ENCODE measurements around the gene USO1. TPM values are rescaled to one million over a fixed set of nuclear protein-coding genes. Genes with fewer than 3 reads are reported as not detected.

Gene USO1, protein sequence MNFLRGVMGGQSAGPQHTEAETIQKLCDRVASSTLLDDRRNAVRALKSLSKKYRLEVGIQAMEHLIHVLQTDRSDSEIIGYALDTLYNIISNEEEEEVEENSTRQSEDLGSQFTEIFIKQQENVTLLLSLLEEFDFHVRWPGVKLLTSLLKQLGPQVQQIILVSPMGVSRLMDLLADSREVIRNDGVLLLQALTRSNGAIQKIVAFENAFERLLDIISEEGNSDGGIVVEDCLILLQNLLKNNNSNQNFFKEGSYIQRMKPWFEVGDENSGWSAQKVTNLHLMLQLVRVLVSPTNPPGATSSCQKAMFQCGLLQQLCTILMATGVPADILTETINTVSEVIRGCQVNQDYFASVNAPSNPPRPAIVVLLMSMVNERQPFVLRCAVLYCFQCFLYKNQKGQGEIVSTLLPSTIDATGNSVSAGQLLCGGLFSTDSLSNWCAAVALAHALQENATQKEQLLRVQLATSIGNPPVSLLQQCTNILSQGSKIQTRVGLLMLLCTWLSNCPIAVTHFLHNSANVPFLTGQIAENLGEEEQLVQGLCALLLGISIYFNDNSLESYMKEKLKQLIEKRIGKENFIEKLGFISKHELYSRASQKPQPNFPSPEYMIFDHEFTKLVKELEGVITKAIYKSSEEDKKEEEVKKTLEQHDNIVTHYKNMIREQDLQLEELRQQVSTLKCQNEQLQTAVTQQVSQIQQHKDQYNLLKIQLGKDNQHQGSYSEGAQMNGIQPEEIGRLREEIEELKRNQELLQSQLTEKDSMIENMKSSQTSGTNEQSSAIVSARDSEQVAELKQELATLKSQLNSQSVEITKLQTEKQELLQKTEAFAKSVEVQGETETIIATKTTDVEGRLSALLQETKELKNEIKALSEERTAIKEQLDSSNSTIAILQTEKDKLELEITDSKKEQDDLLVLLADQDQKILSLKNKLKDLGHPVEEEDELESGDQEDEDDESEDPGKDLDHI
- 100 to 1,000 TPM; 175 to 210 (median 180) TPM for total RNA-seq
- 100 to 1,000 TPM in 2 of 3 donors, 10 to 100 TPM in 1; 49.5 to 224 (median 136) TPM for polyA plus RNA-seq
- long read RNA-seq, donor 1, full-length matches to known transcripts: 6 of 80 reads
- long read RNA-seq, donor 1, partial matches to known transcripts: 14 of 80 reads
- long read RNA-seq, donor 1, other reads (novel, unspliced or antisense): 60 of 80 reads
- long read RNA-seq, donor 2, full-length matches to known transcripts: 8 of 134 reads
- long read RNA-seq, donor 2, partial matches to known transcripts: 47 of 134 reads
- long read RNA-seq, donor 2, other reads (novel, unspliced or antisense): 79 of 134 reads

- Histone ChIP-seq H3K27ac (peak within 1 kb of the TSS; percentile 99), H3K27me3 (ENCODE audit: insufficient read depth in 3 of 3, low read length in 2 of 3) (no peaks in the 10 kb centered on the region), H3K36me3 (ENCODE audit: insufficient read depth in 1 of 2, low read depth in 1 of 2) (peaks cover 0 to 6% of the 10 kb centered on the region in 2 donors), H3K9me3 (no peaks in the 10 kb centered on the region), H3K4me1 (peaks cover 39% of the 10 kb centered on the region), H3K4me3 (peak within 1 kb of the TSS; percentile 92)
- intact Hi-C loops (cut with DNase I): loop anchor here (1.0 to 5.0 kb wide), 3 partner anchors 51 to 72 kb away; partner anchors contain the start of gene G3BP2 (in 2 of the 2)
- TF ChIP-seq, protein P1, sequence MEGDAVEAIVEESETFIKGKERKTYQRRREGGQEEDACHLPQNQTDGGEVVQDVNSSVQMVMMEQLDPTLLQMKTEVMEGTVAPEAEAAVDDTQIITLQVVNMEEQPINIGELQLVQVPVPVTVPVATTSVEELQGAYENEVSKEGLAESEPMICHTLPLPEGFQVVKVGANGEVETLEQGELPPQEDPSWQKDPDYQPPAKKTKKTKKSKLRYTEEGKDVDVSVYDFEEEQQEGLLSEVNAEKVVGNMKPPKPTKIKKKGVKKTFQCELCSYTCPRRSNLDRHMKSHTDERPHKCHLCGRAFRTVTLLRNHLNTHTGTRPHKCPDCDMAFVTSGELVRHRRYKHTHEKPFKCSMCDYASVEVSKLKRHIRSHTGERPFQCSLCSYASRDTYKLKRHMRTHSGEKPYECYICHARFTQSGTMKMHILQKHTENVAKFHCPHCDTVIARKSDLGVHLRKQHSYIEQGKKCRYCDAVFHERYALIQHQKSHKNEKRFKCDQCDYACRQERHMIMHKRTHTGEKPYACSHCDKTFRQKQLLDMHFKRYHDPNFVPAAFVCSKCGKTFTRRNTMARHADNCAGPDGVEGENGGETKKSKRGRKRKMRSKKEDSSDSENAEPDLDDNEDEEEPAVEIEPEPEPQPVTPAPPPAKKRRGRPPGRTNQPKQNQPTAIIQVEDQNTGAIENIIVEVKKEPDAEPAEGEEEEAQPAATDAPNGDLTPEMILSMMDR (IDR thresholded peaks at IDR 0.05): peak; percentile 70
- 0 to 1% (median 0%) methylated on average over 43 to 48 of the region's 48 CpGs for WGBS, 3 donors
- ATAC-seq (peak; percentile 83 to 93 (median 90)), DNase-seq (peak; percentile 98 to 99)
Observed at GRCh38 chr4:75724066-75724866, at the start of gene USO1. Gene USO1, plus strand, starts transcription at chr4:75724577. Its CDS starts 243 bp downstream, at chr4:75724820.

GRCh38 chr4:75675004-75675531, 49.3 kb upstream of the USO1 start:
- peak overlapping the region; percentile 99 for H3K27ac ChIP-seq
- TF ChIP-seq, protein P1 (IDR thresholded peaks at IDR 0.05): no peak
- 86 to 95% (median 89%) methylated on average over 11 of the region's 11 CpGs for WGBS, 3 donors

GRCh38 chr4:75678473-75678872, 45.9 kb upstream of the USO1 start:
- Histone ChIP-seq H3K9me3 (no peaks in the 10 kb centered on the region), H3K36me3 (ENCODE audit: insufficient read depth in 1 of 2, low read depth in 1 of 2) (no peaks in the 10 kb centered on the region), H3K27ac (peak overlapping the region; percentile 75), H3K27me3 (ENCODE audit: insufficient read depth in 3 of 3, low read length in 2 of 3) (no peaks in the 10 kb centered on the region), H3K4me3 (no peak overlapping the region), H3K4me1 (peaks cover 15% of the 10 kb centered on the region)
- ATAC-seq (no peak), DNase-seq (no peak)
- intact Hi-C loops (cut with DNase I): no loop called here
- TF ChIP-seq, protein P1 (IDR thresholded peaks at IDR 0.05): no peak

More at GRCh38 chr4:75675004-75675531, 49.3 kb upstream of the USO1 start:
- H3K9me3 ChIP-seq: no peaks in the 10 kb centered on the region
- no peaks in the 10 kb centered on the region for H3K36me3 ChIP-seq (ENCODE audit: insufficient read depth in 1 of 2, low read depth in 1 of 2)
- no peak for DNase-seq
- peaks cover 26% of the 10 kb centered on the region for H3K4me1 ChIP-seq
- ATAC-seq: no peak
- H3K4me3 ChIP-seq: no peak overlapping the region
- intact Hi-C loops (cut with DNase I): loop anchor here in 1 of 2 donors (2.0 kb wide), 1 partner anchor 16 kb away; no protein-coding TSS in a partner anchor
- no peaks in the 10 kb centered on the region for H3K27me3 ChIP-seq (ENCODE audit: insufficient read depth in 3 of 3, low read length in 2 of 3)

Measured in psoas muscle (tissue), 8 donors.